SK-N-MC (cell line): ENCODE data around the gene TSEN15.

Source experiments
- EZH2 ChIP-seq: fragments of 200-600 bp; sonication (generic); IDR thresholded peaks from one replicate; pipeline ENCODE4 v1.6.1; 2017; ENCODE audit warnings: antibody characterized with exemption
- FOXP2 ChIP-seq: optimal IDR thresholded peaks from 2 replicates; pipeline ENCODE3; 2011; ENCODE audit warnings: mild to moderate bottlenecking, moderate library complexity; ENCODE audit not compliant: insufficient read depth; ENCODE audit errors: extremely low read length, control extremely low read depth
- POLR2AphosphoS5 ChIP-seq: IDR thresholded peaks from 2 replicates; pipeline ENCODE4 v1.6.1; 2012; ENCODE audit warnings: mild to moderate bottlenecking, low read depth, low read length, borderline replicate concordance

DNA sequence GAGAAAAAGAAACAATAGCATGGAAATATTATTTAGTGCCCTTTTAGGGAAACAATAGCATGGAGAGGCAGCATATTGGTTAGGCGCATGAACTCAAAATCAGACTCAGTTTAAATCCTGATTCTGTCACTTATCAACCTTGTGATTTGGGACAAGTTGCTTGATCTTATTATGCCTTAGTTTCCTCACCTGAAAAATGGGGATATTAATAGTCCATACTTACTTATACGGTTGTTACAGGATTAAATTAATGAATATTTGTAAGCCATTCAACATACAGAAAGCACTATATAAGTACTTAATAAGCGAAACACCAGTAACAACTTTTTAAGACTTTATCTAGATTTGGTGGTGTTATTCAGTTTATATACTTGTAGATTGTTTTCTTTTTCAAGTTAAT lies 1.2 kb downstream of the TSEN15 start:
- no peak for TF ChIP-seq EZH2
- TF ChIP-seq POLR2AphosphoS5: no peak
- TF ChIP-seq FOXP2: no peak
